Measurements from ENCODE around the gene PUS1.

PUS1 gene

GRCh38 chr12:131990066-131990979, 61.2 kb downstream of the PUS1 start:
- DNase-seq (ENCODE audit: low read depth in 2 of 2) = no peak

GRCh38 chr12:131990980-131991305, 61.9 kb downstream of the PUS1 start:
- DNase-seq (ENCODE audit: low read depth in 2 of 2) = no peak

- DNase-seq (ENCODE audit: low read depth in 2 of 2) = no peak
Observed at GRCh38 chr12:131991816-131992430, 62.8 kb downstream of the PUS1 start.

GRCh38 chr12:131994589-131994988, 65.5 kb downstream of the PUS1 start:
- DNase-seq (ENCODE audit: low read depth in 2 of 2) = no peak
